UCSD-AML1 (cell line): Measurements from ENCODE around the gene POU2F1.

ENCODE experiments used
- DNase-seq: peaks from one replicate; lab custom pipeline; 2025; ENCODE audit not compliant: unreplicated experiment; lab: John Stamatoyannopoulos, UW

Gene POU2F1

GRCh38 chr1:167462341-167462740, 241.7 kb downstream of the POU2F1 start:
- DNase-seq, result no peak

DNA sequence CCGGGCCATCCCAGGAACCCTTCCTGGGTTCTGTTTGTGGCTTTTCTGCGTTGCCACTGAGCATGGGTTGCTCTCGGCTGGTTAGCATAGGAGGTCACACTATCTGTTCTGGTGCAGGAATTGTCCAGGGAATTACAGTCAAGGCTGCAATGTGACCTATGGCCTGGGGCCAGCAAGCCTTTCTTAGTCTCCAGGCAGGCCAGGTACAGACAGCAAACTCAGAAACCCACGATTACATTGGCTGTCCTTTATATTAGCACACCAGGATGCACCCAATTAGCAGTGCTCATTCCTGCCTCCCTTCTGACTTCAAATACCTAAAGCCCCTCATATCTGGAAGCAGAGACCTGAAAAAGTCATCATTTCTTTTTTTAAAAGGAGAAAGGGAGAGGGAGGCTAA, 242.4 kb downstream of the POU2F1 start:
- DNase-seq, result no peak

GRCh38 chr1:167463875-167464575, 243.3 kb downstream of the POU2F1 start:
- no peak for DNase-seq

DNA sequence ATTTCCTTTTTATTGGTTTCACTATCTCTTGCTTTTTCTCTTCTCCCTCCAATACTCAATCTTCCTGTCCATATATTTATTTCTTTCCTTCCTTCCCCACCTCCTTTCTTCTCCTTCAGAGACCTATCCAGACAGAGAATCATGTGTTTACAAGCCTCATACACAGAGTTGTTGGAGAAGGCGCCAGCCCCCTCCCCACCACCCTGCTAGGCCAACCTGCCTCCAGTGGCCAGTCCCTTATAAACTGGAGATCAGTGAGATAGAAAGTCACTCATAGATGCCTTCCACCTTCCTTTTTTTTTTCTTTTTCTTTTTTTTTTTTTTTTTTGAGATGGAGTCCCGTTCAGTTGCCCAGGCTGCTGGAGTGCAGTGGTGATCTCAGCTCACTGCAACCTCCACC, 244.3 kb downstream of the POU2F1 start:
- DNase-seq, result no peak

DNA sequence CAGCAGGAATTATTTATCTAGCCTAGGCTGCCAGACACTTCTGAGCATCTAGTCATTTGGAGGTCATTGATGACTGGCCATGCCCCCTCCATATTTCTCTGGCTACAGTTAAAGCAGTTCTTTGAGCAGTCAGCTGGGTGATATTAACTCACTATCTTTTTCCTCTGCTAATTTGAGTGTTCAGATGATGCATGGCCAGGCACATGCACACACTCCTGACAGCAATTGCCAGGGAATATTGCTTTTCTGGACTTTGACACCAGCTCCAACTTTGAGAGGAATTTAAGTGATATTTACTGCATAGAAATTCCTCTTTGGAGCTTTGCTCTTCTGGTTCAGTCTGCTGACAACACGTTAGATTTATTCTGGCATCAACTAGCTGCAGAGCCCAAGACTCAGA, 245.1 kb downstream of the POU2F1 start:
- no peak for DNase-seq

GRCh38 chr1:167467126-167467710, 246.5 kb downstream of the POU2F1 start:
- DNase-seq, result no peak

- no peak for DNase-seq
These were observed 247.1 kb downstream of the POU2F1 start for GRCh38 chr1:167467752-167468151.

DNA sequence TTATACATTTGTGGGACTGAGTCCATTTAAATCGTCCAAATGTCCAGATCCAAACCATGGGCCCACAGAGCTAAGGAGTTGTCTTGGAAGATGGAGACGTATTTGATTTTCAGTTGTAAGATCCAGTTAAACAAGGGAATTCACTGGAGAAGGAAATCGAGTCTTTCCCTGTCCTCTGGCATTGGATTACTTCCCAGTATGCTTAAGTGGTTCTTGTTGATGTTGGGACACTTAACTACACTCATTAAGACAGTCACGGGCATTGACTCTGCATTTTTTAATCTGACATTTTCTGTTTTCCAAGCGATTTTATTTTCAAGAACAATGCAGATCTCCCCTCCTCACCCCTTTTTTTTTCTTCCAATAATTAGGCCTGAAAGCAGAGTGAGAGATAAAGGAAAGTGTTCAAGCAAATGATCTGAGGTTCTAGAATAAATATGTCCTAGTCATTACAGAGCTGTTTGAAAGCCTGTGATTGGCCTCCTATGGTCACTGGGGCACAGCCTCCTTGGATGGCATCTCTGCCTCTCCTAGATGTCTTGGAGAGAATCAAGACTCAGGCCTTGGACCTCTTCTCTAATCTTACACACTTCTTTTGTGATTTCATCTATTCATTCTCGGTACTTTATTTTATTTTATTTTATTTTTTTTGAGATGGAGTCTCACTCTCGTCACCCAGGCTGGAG, 248.7 kb downstream of the POU2F1 start:
- no peak for DNase-seq

DNA sequence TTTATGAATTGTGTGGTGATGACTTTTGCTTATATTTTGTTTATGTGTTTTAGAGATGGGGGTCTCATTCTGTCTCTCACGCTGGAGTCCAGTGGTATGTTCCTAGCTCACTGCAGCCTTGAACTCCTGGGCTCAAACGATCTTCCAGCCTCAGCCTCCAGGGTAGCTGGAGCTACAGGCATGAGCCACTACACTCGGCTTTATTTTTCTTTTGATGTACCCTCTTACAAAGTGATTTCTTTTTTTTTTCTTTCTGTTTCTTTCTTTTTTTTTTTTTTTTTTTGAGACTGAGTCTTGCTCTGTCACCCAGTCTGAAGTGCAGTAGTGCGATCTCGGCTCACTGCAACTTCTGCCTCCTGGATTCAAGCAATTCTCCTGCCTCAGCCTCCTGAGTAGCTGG, 250.9 kb downstream of the POU2F1 start:
- DNase-seq, result no peak

- no peak for DNase-seq
These were observed 252.3 kb downstream of the POU2F1 start for GRCh38 chr1:167472752-167473521.

DNA sequence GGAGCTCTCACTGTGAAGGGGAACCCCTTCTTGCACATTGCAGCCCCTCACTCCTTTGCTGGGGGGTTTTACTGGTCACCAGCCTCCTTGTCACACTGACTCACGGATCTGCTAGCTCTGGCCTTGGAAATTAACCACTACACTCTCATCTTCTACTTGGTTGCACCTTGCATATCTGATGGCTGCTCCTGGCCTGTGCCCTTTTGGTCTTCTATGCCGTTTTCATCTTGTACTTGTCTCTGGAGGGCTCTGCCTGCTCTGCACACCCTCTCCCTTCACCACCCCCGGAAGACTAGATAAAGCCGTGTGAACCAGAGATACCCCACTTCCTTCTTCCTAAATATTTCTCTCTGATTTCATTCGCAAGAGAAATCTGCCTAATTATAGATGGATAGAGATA, 253.1 kb downstream of the POU2F1 start:
- no peak for DNase-seq

DNA sequence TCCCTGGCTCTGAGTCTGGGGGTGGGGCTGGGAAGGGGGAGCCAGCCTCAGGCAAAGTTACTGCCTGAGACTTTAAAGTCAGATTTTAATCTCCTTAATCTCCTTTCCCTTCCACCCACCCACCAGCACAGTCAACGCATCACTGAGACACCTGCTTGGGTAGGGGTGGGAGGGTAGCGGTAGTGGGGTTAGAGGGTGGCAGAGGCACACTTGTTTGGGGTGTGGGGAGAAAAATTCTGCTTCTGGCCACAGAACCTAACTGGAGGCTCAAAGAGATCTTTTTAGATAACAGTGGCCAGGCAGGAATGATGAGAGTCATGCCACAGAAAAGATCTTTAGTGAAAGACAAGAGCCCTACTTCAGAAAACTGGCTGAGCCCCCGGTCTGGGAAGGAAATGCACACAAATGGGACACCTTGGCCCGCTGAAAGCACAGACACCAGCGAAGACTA, 253.5 kb downstream of the POU2F1 start:
- no peak for DNase-seq

DNA sequence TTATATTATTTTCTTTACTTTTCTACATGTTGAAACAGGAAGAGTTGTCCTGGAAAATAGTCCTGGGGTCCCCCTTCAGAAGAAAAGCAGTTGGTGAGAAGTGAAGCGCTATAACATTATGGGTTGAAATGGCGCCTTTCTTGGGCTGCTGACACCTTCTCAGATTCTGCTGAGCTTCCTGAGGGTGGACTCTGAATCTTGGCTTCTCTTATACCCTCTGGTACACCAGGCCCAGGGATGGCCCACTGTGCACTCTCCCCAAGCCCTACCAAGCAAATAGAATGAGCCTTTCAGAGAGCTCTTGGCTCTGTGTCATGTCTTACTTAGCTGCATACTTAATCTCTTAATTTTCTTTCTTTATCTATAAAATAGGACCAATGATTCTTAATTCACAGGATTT, 255.4 kb downstream of the POU2F1 start:
- no peak for DNase-seq
